Activated T-cell treated with anti-CD3 and anti-CD28 coated beads, Interleukin-2, amount 50 U/mL, for 72 hours (primary cell): ENCODE data around the gene FAM234A. TPM values are rescaled to one million over a fixed set of nuclear protein-coding genes. Genes with fewer than 3 reads are reported as not detected.

Experiments
- ATAC-seq, 2 donors: fragments of 150-1000 bp; cut with Tn5 transposase; replicated peaks in 1 of 2; 2 replicates each; pipeline ENCODE4 v1.10.0; 2021; ENCODE audit warnings: moderate library complexity in 2 of 2, mild to moderate bottlenecking in 1 of 2
- DNase-seq, 2 donors: peaks; one replicate each; pipeline ENCODE4 v3.0.0; 2021 to 2022; ENCODE audit warnings: mixed read lengths in 1 of 2
- H3K27ac Mint-ChIP-seq: one replicate; pipeline ENCODE4 v1.8.0; 2022; ENCODE audit warnings: mild to moderate bottlenecking, moderate library complexity, mixed read lengths
- H3K27me3 Mint-ChIP-seq: one replicate; pipeline ENCODE4 v1.8.0; 2022; ENCODE audit warnings: low read depth, mixed read lengths
- H3K36me3 Mint-ChIP-seq, 2 donors: one replicate each; pipeline ENCODE4 v1.8.0; 2022; ENCODE audit warnings: mixed read lengths in 2 of 2, mild to moderate bottlenecking in 1 of 2; ENCODE audit not compliant: insufficient read depth in 2 of 2
- H3K4me1 Mint-ChIP-seq: one replicate; pipeline ENCODE4 v1.8.0; 2022; ENCODE audit warnings: low read depth, mixed read lengths
- H3K4me3 Mint-ChIP-seq, 2 donors: one replicate each; pipeline ENCODE4 v1.8.0; 2022; ENCODE audit warnings: mild to moderate bottlenecking in 2 of 2, mixed read lengths in 2 of 2, moderate library complexity in 2 of 2
- H3K9me3 Mint-ChIP-seq, 2 donors: one replicate each; pipeline ENCODE4 v1.8.0; 2022; ENCODE audit warnings: mixed read lengths in 2 of 2
- total RNA-seq, 2 donors: library from RNA; stranded (reverse); gene quantifications; one replicate each; pipeline ENCODE4 v1.2.3, GENCODE V29; 2022

Gene FAM234A
- total RNA-seq, 2 donors from 2014 or later, result 20.9 to 26.6 TPM

DNA sequence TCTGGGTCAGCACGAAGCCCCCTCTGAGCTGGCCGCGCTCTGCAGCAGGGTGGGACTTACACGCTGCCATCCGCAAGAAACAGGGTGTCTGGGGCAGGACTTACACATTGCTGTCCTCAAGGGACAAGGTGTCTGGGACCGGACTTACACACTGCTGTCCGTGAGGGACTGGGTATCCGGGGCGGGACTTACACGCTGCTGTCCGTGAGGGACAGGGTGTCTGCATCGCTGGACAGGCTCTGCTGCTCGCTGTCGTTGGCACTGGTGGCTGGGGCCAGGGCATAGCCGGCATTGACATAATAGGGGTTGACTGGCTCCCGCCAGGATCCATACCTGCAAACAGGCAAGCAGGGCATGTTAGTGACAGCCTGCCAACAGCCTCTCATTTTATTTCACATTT lies 79.7 kb downstream of the FAM234A start:
- no peaks in the 10 kb centered on the region for H3K9me3 Mint-ChIP-seq
- no peak overlapping the region for H3K4me3 Mint-ChIP-seq
- DNase-seq, result no peak
- ATAC-seq, result no peak
- peaks cover 20% of the 10 kb centered on the region for H3K4me1 Mint-ChIP-seq
- no peak overlapping the region for H3K27ac Mint-ChIP-seq
- H3K36me3 Mint-ChIP-seq, result peaks cover 0 to 2% of the 10 kb centered on the region in 2 donors
- H3K27me3 Mint-ChIP-seq, result no peaks in the 10 kb centered on the region

- ATAC-seq, result no peak
- DNase-seq, result no peak
- H3K27me3 Mint-ChIP-seq, result no peaks in the 10 kb centered on the region
- H3K4me3 Mint-ChIP-seq, result no peak overlapping the region
- H3K4me1 Mint-ChIP-seq, result peaks cover 22% of the 10 kb centered on the region
- H3K27ac Mint-ChIP-seq, result no peak overlapping the region
- H3K36me3 Mint-ChIP-seq, result peaks cover 0 to 2% of the 10 kb centered on the region in 2 donors
- H3K9me3 Mint-ChIP-seq, result no peaks in the 10 kb centered on the region
Measured at GRCh38 chr16:314795-315299, 80.2 kb downstream of the FAM234A start.

Other genes with a start within 250 kb of the FAM234A start
- 10 to 100 TPM; 35.3 to 42.2 TPM for gene POLR3K, start 181.2 kb upstream of the FAM234A start, total RNA-seq
- 10 to 100 TPM; 28.9 to 44.1 TPM for gene SNRNP25, start 181.0 kb upstream of the FAM234A start, total RNA-seq
- under 1 TPM; 0.31 to 0.53 TPM for gene RHBDF1, start 162.2 kb upstream of the FAM234A start, total RNA-seq
- 10 to 100 TPM; 49.6 to 50.5 TPM for gene MPG, start 156.6 kb upstream of the FAM234A start, total RNA-seq
- gene NPRL3, start 96.1 kb upstream of the FAM234A start, total RNA-seq, result 10 to 100 TPM; 34.2 to 44.7 TPM
- gene HBZ, start 82.2 kb upstream of the FAM234A start, total RNA-seq, result not detected
- not detected for gene HBM, start 68.8 kb upstream of the FAM234A start, total RNA-seq
- gene HBA2, start 61.9 kb upstream of the FAM234A start, total RNA-seq, result not detected
- 1 to 10 TPM in 1 of 2 donors, not detected in 1; 1.1 TPM for gene HBA1, start 58.1 kb upstream of the FAM234A start, total RNA-seq
- gene HBQ1, start 54.4 kb upstream of the FAM234A start, total RNA-seq, result not detected
- gene LUC7L, start 5.4 kb upstream of the FAM234A start, total RNA-seq, result 10 to 100 TPM; 56.4 to 69.7 TPM
- under 1 TPM; 0.19 to 0.67 TPM for gene RGS11, start 41.1 kb downstream of the FAM234A start, total RNA-seq
- gene ARHGDIG, start 45.8 kb downstream of the FAM234A start, total RNA-seq, result under 1 TPM; 0.48 to 0.97 TPM
- gene PDIA2, start 48.3 kb downstream of the FAM234A start, total RNA-seq, result under 1 TPM in 1 of 2 donors, not detected in 1; 0.42 TPM
- 10 to 100 TPM; 28.8 to 29.4 TPM for gene AXIN1, start 117.9 kb downstream of the FAM234A start, total RNA-seq
- 10 to 100 TPM; 54.5 to 73.2 TPM for gene MRPL28, start 135.7 kb downstream of the FAM234A start, total RNA-seq
- 10 to 100 TPM; 29.7 to 39.7 TPM for gene PGAP6, start 147.2 kb downstream of the FAM234A start, total RNA-seq
- gene NME4, start 162.4 kb downstream of the FAM234A start, total RNA-seq, result 10 to 100 TPM; 24.6 to 27.6 TPM
- 10 to 100 TPM in 1 of 2 donors, 1 to 10 TPM in 1; 7.5 to 10.6 TPM for gene DECR2, start 167.1 kb downstream of the FAM234A start, total RNA-seq
- 10 to 100 TPM; 39.7 to 40.5 TPM for gene RAB11FIP3, start 190.8 kb downstream of the FAM234A start, total RNA-seq